Measurements from ENCODE around the gene C2orf92. TPM values are rescaled to one million over a fixed set of nuclear protein-coding genes. Genes with fewer than 3 reads are reported as not detected.
"Not testable (repeated sequence)": the region's sequence is repeated elsewhere in the genome, so short reads cannot be mapped to it uniquely, and the experiment has no call there.

The C2orf92 gene
- total RNA-seq, 1 donor from 2014 or later: 11.7 TPM

GRCh38 chr2:97688062-97688827 is 18.7 kb downstream of the C2orf92 start:
- DNase-seq (ENCODE audit: low spot score) (peak; percentile 2), ATAC-seq (no peak)

- ATAC-seq: no peak
- DNase-seq (ENCODE audit: low spot score): no peak
Observed at GRCh38 chr2:97691166-97691565, 21.7 kb downstream of the C2orf92 start.

DNA sequence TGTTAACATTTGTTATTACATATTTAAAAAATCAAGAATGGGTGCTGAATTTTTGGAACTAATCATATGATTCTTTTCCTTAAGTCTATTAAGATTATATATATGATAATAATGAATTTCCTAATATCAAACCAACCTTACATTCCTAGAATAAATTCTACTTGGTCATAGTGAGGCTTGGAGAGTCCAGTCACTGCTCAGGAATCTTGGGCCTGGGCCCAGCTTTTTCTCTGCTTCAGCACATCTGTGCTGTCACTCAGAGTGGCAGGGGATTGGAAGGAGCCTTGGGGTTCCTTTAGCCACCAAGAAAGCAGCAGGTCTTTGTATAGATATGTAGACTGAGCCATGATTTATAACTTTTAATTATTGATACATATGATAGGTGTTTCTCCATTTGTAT is 24.0 kb downstream of the C2orf92 start:
- ATAC-seq (no peak), DNase-seq (ENCODE audit: low spot score) (peak; percentile 6)

GRCh38 chr2:97695744-97696143 is 26.2 kb downstream of the C2orf92 start:
- ATAC-seq (no peak), DNase-seq (ENCODE audit: low spot score) (peak; percentile 12)

DNA sequence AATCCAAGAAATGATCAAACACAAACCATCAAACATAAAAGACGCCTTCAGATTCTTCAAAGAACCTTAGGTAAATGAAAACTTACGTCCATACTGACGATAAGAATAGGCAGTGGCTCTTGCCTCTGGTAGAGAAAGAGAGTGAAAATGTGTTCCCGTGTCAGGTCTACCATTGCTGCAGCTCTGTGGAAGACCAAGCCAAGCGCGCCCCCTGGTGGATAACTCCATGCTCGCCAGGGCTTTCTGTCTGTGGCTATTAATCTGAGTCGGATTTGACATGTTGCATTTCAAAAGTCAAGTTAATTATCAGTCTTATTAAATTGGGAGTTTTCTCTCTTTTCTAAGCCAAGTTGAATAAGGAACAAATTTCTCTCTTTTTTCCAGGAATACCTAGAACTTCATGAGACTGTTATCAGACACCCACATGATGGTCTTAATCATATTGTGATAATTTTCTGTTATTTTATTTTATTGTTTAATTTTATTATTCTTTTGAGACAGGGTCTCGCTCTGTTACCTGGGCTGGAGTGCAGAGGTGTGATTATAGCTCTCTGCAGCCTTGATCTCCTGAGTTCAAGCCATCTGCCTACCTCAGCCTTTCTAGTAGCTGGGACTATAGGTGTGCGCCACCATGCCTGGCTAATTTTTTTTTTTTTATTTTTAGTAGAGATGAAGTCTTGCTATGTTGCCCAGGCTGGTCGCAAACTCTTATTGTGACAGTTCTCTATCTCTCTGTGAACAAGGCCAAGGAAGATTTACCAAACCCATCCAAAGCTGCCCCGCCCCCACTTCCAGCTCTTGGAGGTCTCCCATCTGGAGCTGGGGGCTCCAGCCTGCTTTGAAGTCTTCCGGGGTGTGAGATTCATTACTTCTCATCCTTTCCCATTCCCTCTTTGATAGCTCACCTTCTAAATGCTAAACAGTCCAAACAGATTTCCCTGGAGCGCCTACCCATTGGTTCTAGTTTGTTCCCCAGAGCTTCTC is 28.0 kb downstream of the C2orf92 start:
- ATAC-seq: peak; percentile 100
- peak; percentile 89 for DNase-seq (ENCODE audit: low spot score)

GRCh38 chr2:97698530-97698929 is 29.0 kb downstream of the C2orf92 start:
- no peak for ATAC-seq
- peak; percentile 4 for DNase-seq (ENCODE audit: low spot score)

- ATAC-seq (peak; percentile 76), DNase-seq (ENCODE audit: low spot score) (peak; percentile 45)
Observed at GRCh38 chr2:97699765-97700444, 30.4 kb downstream of the C2orf92 start.

DNA sequence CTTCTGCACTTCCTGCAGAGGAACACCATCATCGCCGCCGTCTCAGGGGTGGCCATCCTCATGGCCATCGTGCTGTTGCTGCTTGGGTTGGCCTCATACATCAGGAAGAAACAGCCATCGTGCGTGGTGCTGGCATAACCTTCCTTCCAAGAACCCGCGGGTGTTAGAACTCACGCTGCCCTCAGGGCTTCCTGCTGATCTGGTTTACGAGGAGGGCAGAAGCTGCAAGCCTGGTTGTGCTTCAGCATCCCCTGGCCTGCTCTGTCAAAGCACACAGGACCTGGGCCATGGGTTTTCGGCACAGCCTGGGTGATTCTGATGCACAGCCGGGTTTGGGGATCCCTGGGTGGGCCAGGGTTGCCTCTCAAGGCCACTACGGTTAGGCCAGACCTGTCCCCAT is 31.7 kb downstream of the C2orf92 start:
- DNase-seq (ENCODE audit: low spot score) (peak; percentile 35), ATAC-seq (no peak)

GRCh38 chr2:97701851-97702465 is 32.4 kb downstream of the C2orf92 start:
- DNase-seq (ENCODE audit: low spot score) (peak; percentile 19), ATAC-seq (no peak)

DNA sequence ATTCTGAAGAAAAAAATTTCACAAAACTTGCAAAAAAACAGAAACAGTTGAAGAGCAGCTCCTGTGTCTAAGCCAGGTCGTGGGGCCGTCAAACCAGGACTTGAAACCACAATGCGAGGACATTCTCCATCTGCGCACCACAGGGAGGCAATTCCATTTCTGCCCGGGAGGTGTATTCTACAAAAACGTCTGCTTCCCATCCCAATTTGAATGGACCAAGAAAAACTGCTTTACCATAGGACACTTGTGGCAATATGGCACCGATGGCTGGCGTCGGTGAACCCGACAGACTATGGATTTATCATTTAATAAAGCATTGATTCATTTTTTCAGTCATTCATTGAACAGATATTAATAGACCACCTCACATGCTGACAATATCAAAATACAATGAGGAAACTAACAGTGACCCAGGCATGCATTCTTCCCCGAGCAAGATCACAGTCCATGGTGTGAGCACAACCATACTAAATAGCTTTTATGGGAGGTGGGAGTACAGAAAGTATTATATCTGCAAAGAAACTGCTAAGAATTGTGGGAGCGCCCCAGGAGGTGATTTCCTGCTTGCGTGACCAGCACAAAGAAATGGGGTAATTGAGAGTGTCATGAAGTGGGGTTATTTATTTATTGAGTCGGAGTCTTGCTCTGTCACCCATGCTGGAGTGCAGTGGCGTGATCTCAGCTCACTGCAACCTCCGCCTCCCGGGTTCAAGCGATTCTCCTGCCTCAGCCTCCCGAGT is 33.4 kb downstream of the C2orf92 start:
- ATAC-seq (no peak), DNase-seq (ENCODE audit: low spot score) (peak; percentile 18)

DNA sequence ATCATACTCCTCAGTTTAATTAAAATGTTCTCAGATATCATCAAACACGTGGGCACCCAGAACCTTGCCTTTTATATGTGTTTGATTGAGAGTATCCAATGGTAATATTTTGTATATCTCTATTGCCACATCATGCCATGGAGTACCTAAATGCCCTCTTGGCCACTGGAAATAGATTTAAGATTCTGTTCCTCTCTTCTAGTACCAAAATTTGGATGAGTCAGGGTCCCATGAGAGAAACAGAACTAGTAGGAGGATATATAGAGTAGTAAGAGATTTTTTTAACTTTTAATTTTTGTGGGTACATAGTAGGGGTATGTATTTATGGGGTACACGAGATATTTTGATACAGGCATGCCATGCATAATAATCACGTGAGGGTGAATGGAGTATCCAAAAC is 34.2 kb downstream of the C2orf92 start:
- DNase-seq (ENCODE audit: low spot score) (no peak), ATAC-seq (no peak)

GRCh38 chr2:97704989-97705388 is 35.5 kb downstream of the C2orf92 start:
- DNase-seq (ENCODE audit: low spot score) (peak; percentile 23), ATAC-seq (no peak)

DNA sequence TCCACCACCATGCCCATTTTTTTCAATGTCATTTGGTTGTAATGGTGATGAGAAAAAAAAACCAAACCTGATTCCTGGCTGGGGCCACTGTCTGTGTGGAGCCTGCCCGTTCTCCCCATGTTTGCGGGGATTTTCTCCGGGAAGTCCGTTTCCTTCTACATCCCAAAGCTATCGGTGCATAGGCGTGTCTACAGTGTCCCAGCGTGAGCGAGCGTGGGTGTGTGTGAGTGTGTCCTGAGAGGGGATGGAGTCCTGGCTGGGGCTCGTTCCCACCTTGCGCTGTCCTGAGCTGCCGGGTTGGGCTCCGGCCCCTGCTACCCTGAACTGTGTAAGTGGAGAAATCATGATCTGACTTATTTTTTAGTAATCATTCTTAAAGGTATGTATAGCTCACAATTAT is 36.6 kb downstream of the C2orf92 start:
- ATAC-seq (no peak), DNase-seq (ENCODE audit: low spot score) (peak; percentile 35)

- peak; percentile 8 for DNase-seq (ENCODE audit: low spot score)
- no peak for ATAC-seq
Observed at GRCh38 chr2:97706708-97707345, 37.3 kb downstream of the C2orf92 start.

GRCh38 chr2:97707362-97708047 is 38.0 kb downstream of the C2orf92 start:
- peak; percentile 54 for ATAC-seq
- DNase-seq (ENCODE audit: low spot score): no peak

- DNase-seq (ENCODE audit: low spot score): no peak
- ATAC-seq: no peak
Observed at GRCh38 chr2:97708048-97708380, 38.5 kb downstream of the C2orf92 start.

GRCh38 chr2:97708608-97709007 is 39.1 kb downstream of the C2orf92 start:
- ATAC-seq (no peak), DNase-seq (ENCODE audit: low spot score) (no peak)

DNA sequence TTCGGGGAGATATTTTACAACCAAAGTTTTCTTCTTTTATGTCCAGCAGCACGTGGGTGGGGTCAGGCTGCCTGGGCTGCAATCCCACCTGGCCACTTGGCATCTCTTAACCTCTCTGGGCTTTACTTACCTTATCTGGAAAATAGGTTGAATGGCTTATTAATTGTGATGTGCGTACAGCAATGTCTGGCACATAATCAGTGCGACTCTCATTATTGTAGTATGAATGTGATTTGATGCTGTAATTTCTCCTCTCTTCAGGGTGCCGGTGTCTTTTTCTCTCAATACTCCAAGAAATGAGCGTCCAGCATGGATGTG is 41.8 kb downstream of the C2orf92 start:
- ATAC-seq (no peak), DNase-seq (ENCODE audit: low spot score) (no peak)

DNA sequence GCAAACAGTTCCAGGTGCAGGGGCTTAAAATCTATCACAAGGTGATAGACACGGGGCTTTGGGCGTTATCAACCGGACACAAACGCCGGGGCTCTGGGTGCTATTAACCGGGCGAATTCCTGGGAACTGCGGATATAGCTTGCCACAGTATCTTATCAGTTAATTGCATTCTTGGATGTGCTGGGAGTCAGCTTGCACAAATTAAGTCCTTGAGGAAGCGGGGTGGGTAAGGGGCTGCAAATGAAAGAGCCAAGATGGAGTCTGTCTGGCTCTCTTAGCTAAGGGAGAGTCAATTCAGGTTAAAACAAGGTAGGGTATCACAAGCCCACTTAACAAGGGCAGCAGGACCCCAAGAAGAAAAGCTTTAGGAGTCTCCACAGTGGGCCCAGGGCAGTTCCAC is 42.7 kb downstream of the C2orf92 start:
- ATAC-seq; DNase-seq (ENCODE audit: low spot score): not testable (repeated sequence)

Data from left lobe of liver (tissue), 2 donors.